Adrenal gland (tissue), 5 donors: ENCODE data around the gene RAB3B.

Experiments used
- POLR2A ChIP-seq, 2 donors: fragments of 450-650 bp; IDR thresholded peaks; one replicate each; pipeline ENCODE4 v1.6.1; 2017; ENCODE audit warnings: antibody characterized with exemption in 2 of 2, mild to moderate bottlenecking in 2 of 2, moderate library complexity in 1 of 2
- TF ChIP-seq, protein P1 (sequence below), 6 experiments: fragments of 450-650 bp in 4 of 6; fragments of 200-600 bp in 2 of 6; sonication (generic) in 1 of 6; IDR thresholded peaks; 1 replicate in 5 of 6; 2 replicates in 1 of 6; pipeline versions ENCODE4 v1.5.1 to v1.8.0; 2016 to 2021; ENCODE audit warnings: antibody characterized with exemption in 6 of 6, mild to moderate bottlenecking in 2 of 6, moderate library complexity in 1 of 6
- donor health status: DM: no; HTN: no; CAD: no.

DNA sequence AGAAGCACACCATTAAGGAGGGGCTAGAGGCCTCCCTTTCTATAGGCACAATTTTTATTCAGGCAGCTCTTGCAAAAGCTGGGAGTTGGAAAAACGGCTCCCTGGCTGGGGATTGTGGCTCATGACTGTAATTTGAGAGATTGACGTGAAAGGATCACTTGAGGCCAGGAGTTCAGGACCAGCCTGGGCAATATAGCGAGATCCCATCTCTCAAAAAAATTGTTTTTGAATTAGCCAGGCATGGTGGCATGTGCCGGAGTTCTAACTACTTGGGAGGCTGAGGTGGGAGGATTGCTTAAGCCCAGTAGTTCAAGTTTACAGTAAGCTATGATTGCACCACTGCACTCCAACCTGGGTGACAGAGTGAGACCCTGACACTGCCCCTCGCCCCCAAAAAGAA, 88.0 kb downstream of the RAB3B start:
- TF ChIP-seq POLR2A (IDR thresholded peaks at IDR 0.05) = no peak
- TF ChIP-seq, protein P1, sequence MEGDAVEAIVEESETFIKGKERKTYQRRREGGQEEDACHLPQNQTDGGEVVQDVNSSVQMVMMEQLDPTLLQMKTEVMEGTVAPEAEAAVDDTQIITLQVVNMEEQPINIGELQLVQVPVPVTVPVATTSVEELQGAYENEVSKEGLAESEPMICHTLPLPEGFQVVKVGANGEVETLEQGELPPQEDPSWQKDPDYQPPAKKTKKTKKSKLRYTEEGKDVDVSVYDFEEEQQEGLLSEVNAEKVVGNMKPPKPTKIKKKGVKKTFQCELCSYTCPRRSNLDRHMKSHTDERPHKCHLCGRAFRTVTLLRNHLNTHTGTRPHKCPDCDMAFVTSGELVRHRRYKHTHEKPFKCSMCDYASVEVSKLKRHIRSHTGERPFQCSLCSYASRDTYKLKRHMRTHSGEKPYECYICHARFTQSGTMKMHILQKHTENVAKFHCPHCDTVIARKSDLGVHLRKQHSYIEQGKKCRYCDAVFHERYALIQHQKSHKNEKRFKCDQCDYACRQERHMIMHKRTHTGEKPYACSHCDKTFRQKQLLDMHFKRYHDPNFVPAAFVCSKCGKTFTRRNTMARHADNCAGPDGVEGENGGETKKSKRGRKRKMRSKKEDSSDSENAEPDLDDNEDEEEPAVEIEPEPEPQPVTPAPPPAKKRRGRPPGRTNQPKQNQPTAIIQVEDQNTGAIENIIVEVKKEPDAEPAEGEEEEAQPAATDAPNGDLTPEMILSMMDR (IDR thresholded peaks at IDR 0.05) = no peak
